Progenitor cell of endocrine pancreas (in vitro differentiated cells): Measurements from ENCODE around the gene KDM2A. TPM values are rescaled to one million over a fixed set of nuclear protein-coding genes. Genes with fewer than 3 reads are reported as not detected.

ENCODE experiments used
- DNase-seq: peaks from one replicate; pipeline ENCODE4 v3.0.0; 2021; ENCODE audit warnings: low spot score; ENCODE audit not compliant: unreplicated experiment
- H3K27ac Mint-ChIP-seq: 2 replicates; pipeline ENCODE4 v1.8.0; 2021; ENCODE audit warnings: mild to moderate bottlenecking, moderate library complexity, mixed read lengths
- H3K27me3 Mint-ChIP-seq: 2 replicates; pipeline ENCODE4 v1.8.0; 2021; ENCODE audit warnings: mixed read lengths
- H3K36me3 Mint-ChIP-seq: 2 replicates; pipeline ENCODE4 v1.8.0; 2022; ENCODE audit warnings: mixed read lengths; ENCODE audit not compliant: insufficient read depth
- H3K4me1 Mint-ChIP-seq: 2 replicates; pipeline ENCODE4 v1.8.0; 2021; ENCODE audit warnings: low read depth, mixed read lengths
- H3K4me3 Mint-ChIP-seq: 2 replicates; pipeline ENCODE4 v1.8.0; 2021; ENCODE audit warnings: low read depth, mild to moderate bottlenecking, moderate library complexity, mixed read lengths
- H3K9me3 Mint-ChIP-seq: 2 replicates; pipeline ENCODE4 v1.8.0; 2021; ENCODE audit warnings: low read depth, mixed read lengths
- CTCF ChIP-seq: fragments of 200-600 bp; sonication (generic); IDR thresholded peaks from one replicate; pipeline ENCODE4 v1.5.0; 2021; ENCODE audit warnings: antibody characterized with exemption, mild to moderate bottlenecking; ENCODE audit not compliant: unreplicated experiment
- total RNA-seq: library from RNA; stranded (reverse); gene quantifications from 2 replicates; pipeline ENCODE4 v1.2.1, GENCODE V29; 2021

Gene KDM2A
- total RNA-seq, 1 donor from 2014 or later, result 108 TPM

DNA sequence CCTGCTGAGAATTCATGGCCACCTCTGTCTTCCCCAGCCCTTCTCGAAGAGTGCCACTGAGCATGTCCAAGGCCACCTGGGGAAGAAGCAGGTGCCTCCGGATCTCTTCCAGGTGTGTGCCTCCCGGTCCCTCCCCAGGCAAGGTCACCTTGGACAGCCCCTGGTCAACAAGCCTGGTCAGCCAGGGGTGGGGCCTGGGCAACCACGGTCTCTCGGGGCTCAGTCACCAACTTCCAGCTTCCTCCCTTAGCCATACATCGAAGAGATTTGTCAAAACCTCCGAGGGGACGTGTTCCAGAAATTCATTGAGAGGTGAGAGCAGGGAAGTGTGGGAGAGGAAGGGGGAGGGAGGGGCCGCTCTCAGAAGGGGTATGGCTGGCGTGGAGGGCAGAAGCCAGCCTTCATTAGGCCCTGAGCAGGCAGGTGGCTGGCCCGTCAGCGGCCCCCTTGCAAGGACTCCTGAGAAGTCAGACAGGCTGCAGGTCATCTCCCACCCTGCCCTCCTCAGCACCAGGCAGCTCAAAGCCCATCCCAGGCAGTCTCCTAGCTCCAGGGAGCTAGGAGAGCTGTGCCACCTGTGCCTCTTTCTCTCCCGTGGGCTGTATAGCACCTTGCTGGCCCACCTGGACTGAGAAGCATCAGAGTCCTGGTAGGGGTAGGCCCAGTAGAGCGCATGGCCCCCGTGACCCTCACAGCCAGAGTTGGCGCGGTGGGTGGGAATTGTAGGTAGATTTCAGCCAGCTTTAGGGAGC lies 160.7 kb downstream of the KDM2A start:
- no peak for TF ChIP-seq CTCF
- no peaks in the 10 kb centered on the region for H3K4me1 Mint-ChIP-seq
- no peak overlapping the region for H3K4me3 Mint-ChIP-seq
- H3K27ac Mint-ChIP-seq, result no peak overlapping the region
- H3K27me3 Mint-ChIP-seq, result no peaks in the 10 kb centered on the region
- H3K9me3 Mint-ChIP-seq, result no peaks in the 10 kb centered on the region
- H3K36me3 Mint-ChIP-seq, result peaks cover 6% of the 10 kb centered on the region
- DNase-seq, result no peak

GRCh38 chr11:67280341-67280787 lies 161.3 kb downstream of the KDM2A start:
- no peak for DNase-seq
- Mint-ChIP-seq H3K27me3 (no peaks in the 10 kb centered on the region), H3K9me3 (no peaks in the 10 kb centered on the region), H3K4me3 (no peak overlapping the region), H3K4me1 (no peaks in the 10 kb centered on the region), H3K36me3 (peaks cover 6% of the 10 kb centered on the region), H3K27ac (no peak overlapping the region)
- TF ChIP-seq CTCF, result no peak

- H3K36me3 Mint-ChIP-seq, result peaks cover 6% of the 10 kb centered on the region
- H3K27ac Mint-ChIP-seq, result no peak overlapping the region
- TF ChIP-seq CTCF, result no peak
- DNase-seq, result no peak
- H3K9me3 Mint-ChIP-seq, result no peaks in the 10 kb centered on the region
- no peaks in the 10 kb centered on the region for H3K27me3 Mint-ChIP-seq
- H3K4me3 Mint-ChIP-seq, result no peak overlapping the region
- H3K4me1 Mint-ChIP-seq, result no peaks in the 10 kb centered on the region
These were observed 161.9 kb downstream of the KDM2A start for GRCh38 chr11:67280788-67281551.

GRCh38 chr11:67281552-67282150 lies 162.6 kb downstream of the KDM2A start:
- Mint-ChIP-seq H3K27ac (no peak overlapping the region), H3K4me1 (no peaks in the 10 kb centered on the region), H3K36me3 (peaks cover 6% of the 10 kb centered on the region), H3K4me3 (no peak overlapping the region), H3K27me3 (no peaks in the 10 kb centered on the region), H3K9me3 (no peaks in the 10 kb centered on the region)
- no peak for TF ChIP-seq CTCF
- no peak for DNase-seq

GRCh38 chr11:67282155-67282875 lies 163.3 kb downstream of the KDM2A start:
- H3K4me3 Mint-ChIP-seq, result no peak overlapping the region
- H3K27me3 Mint-ChIP-seq, result no peaks in the 10 kb centered on the region
- no peak for DNase-seq
- TF ChIP-seq CTCF, result no peak
- H3K4me1 Mint-ChIP-seq, result peaks cover under 1% of the 10 kb centered on the region
- H3K9me3 Mint-ChIP-seq, result no peaks in the 10 kb centered on the region
- no peak overlapping the region for H3K27ac Mint-ChIP-seq
- peaks cover 6% of the 10 kb centered on the region for H3K36me3 Mint-ChIP-seq
